Stimulated activated naive B cell treated with anti-CD40 and anti-IgM and Interleukin-4, amounts not matched to agents 10 μg/mL and 1 μg/mL and 100 μg/mL, for 72 hours (primary cell): ENCODE results near the gene SLC39A11.
"Not testable (repeated sequence)": the region's sequence is repeated elsewhere in the genome, so short reads cannot be mapped to it uniquely, and the experiment has no call there.

Experiments used
- ATAC-seq, 2 donors: fragments of 150-1000 bp; cut with Tn5 transposase; replicated peaks; 2 replicates each; pipeline ENCODE4 v1.10.0; 2021; ENCODE audit warnings: moderate library complexity in 1 of 2
- DNase-seq: peaks from one replicate; pipeline ENCODE4 v3.0.0; 2021
- H3K27ac Mint-ChIP-seq: one replicate; pipeline ENCODE4 v1.8.0; 2022; ENCODE audit warnings: mild to moderate bottlenecking, mixed read lengths
- H3K27me3 Mint-ChIP-seq, 2 donors: one replicate each; pipeline ENCODE4 v1.8.0; 2022; ENCODE audit warnings: mixed read lengths in 2 of 2
- H3K36me3 Mint-ChIP-seq, 2 donors: one replicate each; pipeline ENCODE4 v1.8.0; 2022; ENCODE audit warnings: mixed read lengths in 2 of 2, mild to moderate bottlenecking in 1 of 2
- H3K4me1 Mint-ChIP-seq, 2 donors: one replicate each; pipeline ENCODE4 v1.8.0; 2022; ENCODE audit warnings: mixed read lengths in 2 of 2, mild to moderate bottlenecking in 1 of 2
- H3K4me3 Mint-ChIP-seq, 2 donors: one replicate each; pipeline ENCODE4 v1.8.0; 2022; ENCODE audit warnings: mild to moderate bottlenecking in 2 of 2, mixed read lengths in 2 of 2, moderate library complexity in 1 of 2
- H3K9me3 Mint-ChIP-seq, 2 donors: one replicate each; pipeline ENCODE4 v1.8.0; 2022; ENCODE audit warnings: mixed read lengths in 2 of 2, mild to moderate bottlenecking in 1 of 2

Gene SLC39A11

DNA sequence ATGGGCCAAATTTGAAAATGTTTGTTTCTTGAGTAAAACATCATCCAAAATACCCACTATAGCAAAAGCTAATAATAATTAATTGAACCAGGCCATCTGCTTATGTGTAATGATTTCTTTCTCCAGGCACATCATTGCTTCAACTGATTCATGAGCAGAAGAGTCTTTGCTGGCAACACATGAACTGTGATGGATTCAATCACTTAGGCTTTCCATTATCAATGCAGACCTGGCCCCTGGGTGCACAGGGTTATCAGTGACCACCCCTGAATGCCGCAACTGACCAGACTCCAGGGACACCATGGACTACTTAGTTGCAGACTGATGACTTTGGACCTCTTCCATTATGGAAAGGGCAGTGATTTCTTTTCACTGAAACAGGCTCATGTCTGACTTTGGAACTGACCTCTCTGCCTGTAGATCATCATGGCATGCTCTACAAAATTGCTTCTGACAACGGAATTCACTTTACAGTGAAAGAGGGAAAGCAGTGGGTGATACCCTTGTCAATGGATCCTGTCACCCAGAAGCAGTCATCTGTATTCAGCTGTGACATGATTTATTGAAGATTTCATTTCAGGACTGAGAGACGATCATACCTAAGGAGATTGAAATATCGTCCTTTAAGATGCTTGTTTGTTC lies 448.8 kb downstream of the SLC39A11 start:
- H3K9me3 Mint-ChIP-seq, result no peaks in the 10 kb centered on the region
- H3K4me1 Mint-ChIP-seq, result no peaks in the 10 kb centered on the region
- peak overlapping the region; percentile 42 for H3K27ac Mint-ChIP-seq

GRCh38 chr17:72642720-72643119 lies 449.8 kb downstream of the SLC39A11 start:
- Mint-ChIP-seq H3K27ac (no peak overlapping the region), H3K9me3 (no peaks in the 10 kb centered on the region), H3K4me1 (no peaks in the 10 kb centered on the region), H3K4me3 (no peak overlapping the region), H3K36me3 (peaks cover 25 to 43% of the 10 kb centered on the region in 2 donors), H3K27me3 (peaks cover 22 to 34% of the 10 kb centered on the region in 2 donors)
- no peak for DNase-seq
- peak in 1 of 2 donors; percentile 36 for ATAC-seq

More for the DNA sequence above, 448.8 kb downstream of the SLC39A11 start:
- H3K36me3 Mint-ChIP-seq, result peaks cover 29 to 48% of the 10 kb centered on the region in 2 donors
- H3K27me3 Mint-ChIP-seq, result peaks cover 21 to 25% of the 10 kb centered on the region in 2 donors
- no peak for DNase-seq
- H3K4me3 Mint-ChIP-seq, result no peak overlapping the region
- no peak for ATAC-seq

GRCh38 chr17:72640415-72641165 lies 451.9 kb downstream of the SLC39A11 start:
- H3K9me3 Mint-ChIP-seq, result no peaks in the 10 kb centered on the region
- peaks cover 22 to 34% of the 10 kb centered on the region in 2 donors for H3K27me3 Mint-ChIP-seq
- DNase-seq (no peak), ATAC-seq (no peak)
- no peak overlapping the region for H3K4me3 Mint-ChIP-seq
- H3K4me1 Mint-ChIP-seq, result no peaks in the 10 kb centered on the region
- H3K27ac Mint-ChIP-seq, result no peak overlapping the region
- peaks cover 8 to 25% of the 10 kb centered on the region in 2 donors for H3K36me3 Mint-ChIP-seq

- Mint-ChIP-seq H3K27me3 (peaks cover 26 to 41% of the 10 kb centered on the region in 2 donors), H3K4me3 (no peak overlapping the region), H3K27ac (no peak overlapping the region), H3K9me3 (no peaks in the 10 kb centered on the region), H3K36me3 (peaks cover 8 to 18% of the 10 kb centered on the region in 2 donors), H3K4me1 (no peaks in the 10 kb centered on the region)
- no peak for ATAC-seq
- DNase-seq, result no peak
These were observed 452.8 kb downstream of the SLC39A11 start for GRCh38 chr17:72639711-72640110.

- ATAC-seq, H3K4me1 Mint-ChIP-seq, H3K27ac Mint-ChIP-seq, DNase-seq, H3K4me3 Mint-ChIP-seq, H3K9me3 Mint-ChIP-seq: not testable (repeated sequence)
- H3K36me3 Mint-ChIP-seq, result peaks cover 8 to 12% of the 10 kb centered on the region in 2 donors
- H3K27me3 Mint-ChIP-seq, result peaks cover 26 to 41% of the 10 kb centered on the region in 2 donors
These were observed 453.6 kb downstream of the SLC39A11 start for GRCh38 chr17:72638932-72639331.

GRCh38 chr17:72635034-72635635 lies 457.4 kb downstream of the SLC39A11 start:
- DNase-seq (no peak), ATAC-seq (no peak)
- no peak overlapping the region for H3K4me3 Mint-ChIP-seq
- peaks cover 17 to 30% of the 10 kb centered on the region in 2 donors for H3K27me3 Mint-ChIP-seq
- no peaks in the 10 kb centered on the region for H3K9me3 Mint-ChIP-seq
- no peaks in the 10 kb centered on the region for H3K4me1 Mint-ChIP-seq
- H3K36me3 Mint-ChIP-seq, result peaks cover 0 to 1% of the 10 kb centered on the region in 2 donors
- H3K27ac Mint-ChIP-seq, result no peak overlapping the region

DNA sequence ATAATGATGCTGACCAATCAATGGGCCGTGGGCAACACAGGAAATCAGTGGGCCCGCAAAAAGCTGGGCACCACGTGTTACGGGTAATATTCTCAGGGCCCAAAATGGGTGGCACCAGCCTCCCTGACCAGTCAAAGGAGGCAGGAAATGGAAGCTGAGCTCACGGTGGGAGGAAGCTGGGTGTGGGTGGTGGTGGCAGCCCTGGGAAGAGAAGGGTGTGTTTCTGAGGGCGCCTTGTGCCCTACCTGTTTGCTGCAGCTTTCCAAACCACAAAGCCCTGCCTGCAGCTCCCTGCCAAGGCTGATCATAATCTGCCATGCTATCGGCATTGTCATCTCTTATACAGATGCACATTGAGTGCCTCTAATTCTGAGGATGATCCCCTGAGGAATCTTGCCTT lies 457.9 kb downstream of the SLC39A11 start:
- H3K9me3 Mint-ChIP-seq, result no peaks in the 10 kb centered on the region
- DNase-seq (no peak), ATAC-seq (no peak)
- no peaks in the 10 kb centered on the region for H3K4me1 Mint-ChIP-seq
- H3K27me3 Mint-ChIP-seq, result peaks cover 14 to 25% of the 10 kb centered on the region in 2 donors
- H3K4me3 Mint-ChIP-seq, result no peak overlapping the region
- H3K36me3 Mint-ChIP-seq, result peaks cover 0 to 1% of the 10 kb centered on the region in 2 donors
- H3K27ac Mint-ChIP-seq, result no peak overlapping the region

DNA sequence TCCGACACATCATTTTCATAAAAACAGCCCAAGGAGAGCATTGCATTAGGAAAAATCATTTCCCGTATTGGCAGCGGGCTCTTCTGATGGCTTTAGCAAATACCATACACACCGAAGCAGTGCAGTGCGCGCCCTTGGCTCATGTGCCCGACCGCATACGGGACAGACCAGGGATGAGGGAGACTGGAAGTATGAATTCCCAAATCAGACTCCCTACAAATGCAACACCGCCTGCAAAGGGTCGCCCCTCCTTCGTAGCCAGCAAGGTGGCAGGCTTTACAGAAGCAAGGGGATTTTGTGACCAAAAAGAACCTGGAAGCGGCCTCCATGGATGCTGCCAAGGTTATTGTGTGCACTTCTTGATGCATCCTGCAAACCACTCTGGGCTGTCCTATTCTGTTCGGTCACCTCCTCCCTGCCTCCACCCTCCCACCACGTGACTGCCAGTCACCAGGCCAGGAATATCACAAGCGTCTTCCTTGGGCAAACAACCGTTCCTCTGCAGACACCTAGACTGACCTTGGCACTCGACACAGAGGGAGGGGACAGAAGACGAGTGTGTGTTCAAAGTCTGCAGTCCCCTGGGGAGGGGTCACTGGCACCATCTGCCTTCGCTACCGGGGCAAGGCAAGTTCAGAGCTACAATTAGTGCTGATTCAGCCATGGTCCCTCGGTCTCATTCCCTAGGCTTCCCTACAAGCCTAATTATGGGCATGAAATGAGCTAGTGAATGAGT lies 460.4 kb downstream of the SLC39A11 start:
- Mint-ChIP-seq H3K4me3 (no peak overlapping the region), H3K9me3 (peaks cover 4 to 10% of the 10 kb centered on the region in 2 donors), H3K27me3 (peaks cover 21 to 25% of the 10 kb centered on the region in 2 donors), H3K27ac (no peak overlapping the region), H3K36me3 (peaks cover 3 to 4% of the 10 kb centered on the region in 2 donors), H3K4me1 (no peaks in the 10 kb centered on the region)
- DNase-seq, result no peak
- no peak for ATAC-seq

- Mint-ChIP-seq H3K4me3 (no peak overlapping the region), H3K27me3 (peaks cover 22 to 28% of the 10 kb centered on the region in 2 donors), H3K36me3 (peaks cover 3 to 4% of the 10 kb centered on the region in 2 donors), H3K4me1 (no peaks in the 10 kb centered on the region), H3K27ac (no peak overlapping the region), H3K9me3 (peaks cover 4 to 14% of the 10 kb centered on the region in 2 donors)
- no peak for ATAC-seq
- DNase-seq, result no peak
These were observed 460.9 kb downstream of the SLC39A11 start for GRCh38 chr17:72631568-72631948.

DNA sequence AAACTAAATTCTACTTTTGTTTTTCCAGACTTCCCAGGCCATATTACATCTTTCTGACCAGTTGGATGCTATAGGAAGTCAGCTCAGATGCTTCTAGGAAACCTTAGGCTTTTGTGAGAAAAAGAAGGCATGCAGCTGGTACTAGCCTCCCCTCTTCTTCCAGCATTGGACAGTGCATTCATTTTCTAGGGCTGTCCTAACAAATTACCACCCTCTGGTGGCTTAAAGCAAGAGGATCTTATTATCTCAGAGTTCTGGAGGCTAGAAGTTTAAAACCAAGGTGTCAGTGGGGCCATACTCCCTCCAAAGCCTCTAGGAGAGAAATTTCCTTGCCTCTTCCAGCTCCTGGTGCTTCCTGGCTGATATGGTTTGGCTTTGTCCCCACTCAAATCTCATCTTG lies 467.8 kb downstream of the SLC39A11 start:
- H3K4me1 Mint-ChIP-seq, result no peaks in the 10 kb centered on the region
- no peak overlapping the region for H3K4me3 Mint-ChIP-seq
- H3K27ac Mint-ChIP-seq, result no peak overlapping the region
- peaks cover 4 to 5% of the 10 kb centered on the region in 2 donors for H3K36me3 Mint-ChIP-seq
- ATAC-seq, result no peak
- H3K9me3 Mint-ChIP-seq, result peaks cover 14 to 21% of the 10 kb centered on the region in 2 donors
- DNase-seq, result no peak
- peaks cover 44 to 68% of the 10 kb centered on the region in 2 donors for H3K27me3 Mint-ChIP-seq

GRCh38 chr17:72624226-72624625 lies 468.3 kb downstream of the SLC39A11 start:
- Mint-ChIP-seq H3K4me1 (no peaks in the 10 kb centered on the region), H3K27ac (no peak overlapping the region), H3K4me3 (no peak overlapping the region), H3K27me3 (peaks cover 49 to 72% of the 10 kb centered on the region in 2 donors), H3K36me3 (peaks cover 4 to 5% of the 10 kb centered on the region in 2 donors), H3K9me3 (peaks cover 14 to 21% of the 10 kb centered on the region in 2 donors)
- DNase-seq (no peak), ATAC-seq (no peak)

GRCh38 chr17:72622661-72623433 lies 469.6 kb downstream of the SLC39A11 start:
- peaks cover 51 to 74% of the 10 kb centered on the region in 2 donors for H3K27me3 Mint-ChIP-seq

GRCh38 chr17:72619976-72620650 lies 472.4 kb downstream of the SLC39A11 start:
- H3K9me3 Mint-ChIP-seq, result peaks cover 2 to 3% of the 10 kb centered on the region in 2 donors
- no peak overlapping the region for H3K4me3 Mint-ChIP-seq
- peaks cover 7 to 8% of the 10 kb centered on the region in 2 donors for H3K4me1 Mint-ChIP-seq
- H3K27me3 Mint-ChIP-seq, result peaks cover 57 to 66% of the 10 kb centered on the region in 2 donors
- no peak for DNase-seq
- ATAC-seq, result no peak
- H3K36me3 Mint-ChIP-seq, result no peaks in the 10 kb centered on the region
- no peak overlapping the region for H3K27ac Mint-ChIP-seq

More at GRCh38 chr17:72622661-72623433, 469.6 kb downstream of the SLC39A11 start:
- no peak overlapping the region for H3K27ac Mint-ChIP-seq
- H3K9me3 Mint-ChIP-seq, result peaks cover 12% of the 10 kb centered on the region in 2 donors
- H3K4me3 Mint-ChIP-seq, result no peak overlapping the region
- peaks cover 5% of the 10 kb centered on the region in 2 donors for H3K4me1 Mint-ChIP-seq
- H3K36me3 Mint-ChIP-seq, result peaks cover 0 to 2% of the 10 kb centered on the region in 2 donors
- ATAC-seq (no peak), DNase-seq (no peak)
